NCI-H2107 (cell line): ENCODE results near the gene RBMS3.

Experiments
- DNase-seq: peaks from one replicate; lab custom pipeline; 2025; lab: John Stamatoyannopoulos, UW

Gene RBMS3

DNA sequence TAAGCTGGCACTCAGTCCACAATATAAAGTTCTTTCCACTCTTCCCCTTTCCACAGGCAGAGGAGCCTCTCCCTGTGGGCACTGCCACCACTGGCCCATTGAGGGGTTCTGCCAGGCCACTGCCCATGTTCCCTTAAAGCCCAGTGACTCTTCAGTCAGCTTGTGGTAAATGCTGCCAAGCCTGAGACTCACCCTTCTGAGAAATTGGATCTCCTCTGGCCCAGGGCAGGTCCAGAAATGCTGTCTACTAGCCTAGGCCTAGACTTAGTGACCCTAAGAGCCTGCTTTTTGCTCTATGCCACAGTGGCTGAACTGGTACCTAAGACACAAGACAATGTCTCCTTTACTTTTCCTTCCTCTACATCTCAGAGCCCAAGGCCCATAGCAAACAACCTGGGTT is 295.8 kb downstream of the RBMS3 start:
- no peak for DNase-seq

DNA sequence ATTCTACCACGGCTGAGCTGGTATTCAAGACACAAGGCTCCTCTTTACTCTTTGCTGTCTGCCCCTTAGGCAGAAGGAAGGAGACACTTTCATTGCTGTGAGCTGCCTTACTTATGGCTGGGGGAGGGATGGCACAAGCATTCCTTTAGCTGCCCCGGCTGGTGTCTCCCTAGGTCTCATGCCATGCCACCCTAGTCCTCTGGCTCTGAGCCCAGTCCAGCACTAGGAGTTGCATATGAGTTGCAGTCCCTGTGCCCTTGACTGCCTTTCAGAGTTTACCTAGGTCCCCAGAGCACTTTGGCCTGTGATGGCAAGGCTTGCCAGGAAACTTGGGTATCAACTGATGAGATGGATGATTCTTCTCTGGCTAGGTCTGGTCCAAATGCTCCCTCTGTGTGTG is 296.4 kb downstream of the RBMS3 start:
- DNase-seq = no peak

DNA sequence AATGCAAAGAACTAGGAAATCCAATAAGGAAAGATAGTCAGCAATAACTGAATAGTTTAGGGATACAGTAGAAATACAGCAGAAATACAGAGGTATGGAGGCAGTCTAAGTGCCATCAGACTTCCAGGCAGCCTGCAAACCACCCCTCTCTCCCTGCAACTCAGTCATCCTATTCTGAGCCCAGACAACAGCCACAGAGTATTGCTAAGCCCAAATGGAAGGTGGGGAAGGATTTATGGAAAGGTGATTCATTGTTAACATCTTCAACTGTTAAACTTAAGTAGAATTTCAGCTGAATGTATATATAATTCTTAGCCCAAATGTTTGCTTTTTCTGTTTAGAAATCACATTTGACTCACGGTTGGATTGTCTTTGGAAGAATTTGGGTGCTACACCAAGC is 300.4 kb downstream of the RBMS3 start:
- no peak for DNase-seq

DNA sequence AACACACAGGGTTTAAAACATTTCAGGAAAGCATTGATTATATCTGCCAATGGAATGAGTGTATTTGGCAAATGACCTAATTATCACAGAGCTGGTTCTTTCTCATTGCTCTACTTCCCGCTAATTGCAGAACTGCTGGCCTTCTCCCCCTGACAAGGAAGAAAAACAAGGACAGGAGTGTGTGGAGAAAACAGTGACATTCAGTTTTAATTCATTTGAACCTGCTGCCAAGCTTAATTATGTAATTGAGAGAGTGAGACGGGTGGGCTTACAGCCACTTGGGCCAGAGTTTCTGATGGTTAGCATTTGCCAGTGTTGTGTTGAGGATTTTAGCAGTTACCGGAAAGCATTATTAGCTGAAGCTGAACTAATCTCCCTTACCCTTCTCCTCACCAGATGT is 301.4 kb downstream of the RBMS3 start:
- DNase-seq = no peak

DNA sequence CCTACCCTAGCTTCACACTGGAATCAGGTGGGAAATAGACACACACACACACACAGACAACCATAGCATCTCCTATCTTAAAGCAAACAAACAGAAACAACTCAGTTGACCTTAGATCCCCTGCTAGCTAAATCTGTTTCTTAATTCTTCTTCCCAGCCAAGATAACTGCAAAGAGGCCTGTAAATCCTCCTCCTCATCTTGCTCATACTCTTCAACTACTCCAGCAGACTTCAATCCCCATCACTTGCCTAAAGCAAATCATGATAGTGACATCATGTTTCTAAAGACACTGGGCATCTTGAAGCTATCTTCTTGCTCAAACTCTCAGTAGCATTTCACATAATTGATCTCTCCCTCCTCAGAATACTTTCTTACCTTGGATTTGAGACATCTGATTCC is 303.0 kb downstream of the RBMS3 start:
- no peak for DNase-seq

DNA sequence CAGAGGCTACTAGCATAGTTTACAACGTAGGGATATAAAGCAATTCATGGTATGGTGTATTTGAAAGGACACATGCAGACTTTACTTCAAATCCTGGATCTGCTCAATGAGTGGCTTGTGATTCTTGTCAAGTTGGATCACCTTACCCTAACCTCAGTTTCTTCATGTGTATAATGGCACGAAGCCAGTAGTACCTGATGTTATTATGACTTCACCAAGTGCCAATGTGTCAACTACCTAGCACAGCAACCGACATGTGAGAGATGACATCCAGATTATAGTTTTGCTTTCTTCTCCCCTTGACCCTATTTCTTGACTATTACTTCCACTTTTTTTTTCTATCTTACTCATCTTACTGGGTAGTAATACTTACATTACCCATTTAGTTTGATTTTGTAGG is 304.5 kb downstream of the RBMS3 start:
- no peak for DNase-seq

DNA sequence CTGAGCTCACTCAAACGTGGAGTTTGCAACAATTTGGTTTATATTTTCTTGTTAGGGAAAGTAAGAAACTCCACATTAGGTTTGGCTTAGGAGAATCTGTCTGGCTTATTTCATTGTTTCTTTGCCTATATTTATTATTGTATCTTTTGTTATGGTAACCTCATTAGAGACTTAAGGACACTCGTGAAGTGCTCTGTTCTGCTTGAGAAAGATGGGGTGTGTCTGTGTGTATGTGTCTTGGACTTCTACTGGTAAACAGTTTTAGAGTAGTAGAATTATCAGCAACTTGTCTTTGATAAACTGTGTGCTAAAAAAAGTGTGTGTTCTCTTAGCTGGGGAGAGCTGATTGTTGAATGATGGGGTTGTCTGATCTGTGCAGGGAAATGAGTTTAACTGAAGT is 306.5 kb downstream of the RBMS3 start:
- no peak for DNase-seq

DNA sequence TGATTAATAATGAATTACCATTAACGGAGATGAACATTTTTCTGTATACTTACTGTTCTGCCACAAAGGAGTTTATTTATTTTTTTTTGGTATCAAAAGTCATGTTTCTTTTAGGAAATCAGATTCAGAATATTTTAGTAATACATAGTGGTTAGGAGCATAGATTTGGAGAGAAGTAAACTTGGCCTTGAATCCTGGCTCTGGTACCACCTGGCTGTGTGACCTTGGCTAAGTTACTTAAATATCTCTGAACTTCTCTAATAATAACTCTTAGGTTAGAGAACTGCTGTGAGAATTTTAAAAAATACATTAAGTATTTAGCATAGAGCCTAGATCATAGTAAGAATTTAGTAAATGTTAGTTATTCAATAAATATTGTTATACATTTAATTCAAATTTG is 309.1 kb downstream of the RBMS3 start:
- no peak for DNase-seq

DNA sequence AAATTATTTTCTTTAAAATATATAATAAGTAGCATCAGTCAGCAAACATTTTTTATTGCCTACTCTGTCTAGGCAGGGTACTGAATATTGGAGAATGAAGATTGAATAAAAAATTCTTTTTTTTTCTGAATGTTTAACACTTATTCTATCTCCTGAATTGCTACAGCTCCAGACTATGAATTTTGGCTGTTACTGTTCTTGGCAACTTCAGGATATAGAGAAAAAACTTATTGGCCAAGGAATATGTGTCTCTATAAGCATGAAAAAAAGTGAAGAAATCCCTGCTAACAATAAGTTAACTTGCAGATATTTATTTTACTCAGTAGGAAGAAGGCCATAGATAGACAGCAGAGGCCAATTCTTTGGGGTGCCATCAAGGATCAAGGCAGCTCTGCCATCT is 309.6 kb downstream of the RBMS3 start:
- no peak for DNase-seq

DNA sequence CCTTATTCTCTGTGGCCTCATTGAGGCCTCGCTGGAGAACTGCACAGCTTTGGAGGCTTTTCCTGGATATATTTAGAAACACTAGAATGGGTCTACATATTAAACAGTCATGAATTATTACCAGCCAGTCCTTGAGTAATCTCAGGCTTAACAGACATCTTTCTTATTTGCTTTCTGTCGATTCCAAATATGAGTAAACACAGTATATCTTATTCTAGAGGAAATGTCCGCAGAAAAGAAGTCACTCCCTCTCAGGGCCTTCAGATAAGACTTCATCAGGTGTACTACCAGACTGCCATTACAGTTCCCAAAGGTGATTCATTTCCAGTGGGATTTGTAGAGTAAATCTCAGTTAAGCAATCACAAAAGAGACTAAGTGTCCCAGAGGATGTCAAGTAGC is 310.7 kb downstream of the RBMS3 start:
- DNase-seq = no peak

DNA sequence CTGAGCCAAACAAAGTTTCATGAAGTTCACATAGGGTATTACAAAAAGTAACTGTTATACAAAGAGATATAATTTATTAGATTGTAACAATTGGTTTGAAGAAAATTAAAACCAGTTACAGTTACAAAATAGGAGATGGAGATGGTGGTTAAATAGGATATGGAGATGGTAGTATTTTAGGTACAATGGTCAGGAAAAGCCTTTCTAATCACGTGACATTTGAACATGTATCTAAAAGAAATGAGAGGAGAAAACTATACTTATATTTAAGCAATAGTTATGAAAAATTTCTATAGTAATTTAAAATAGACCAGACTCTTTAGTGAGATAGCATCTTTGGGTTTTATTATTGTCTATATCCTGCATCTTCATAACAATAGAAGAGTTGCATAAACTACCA is 312.9 kb downstream of the RBMS3 start:
- no peak for DNase-seq

DNA sequence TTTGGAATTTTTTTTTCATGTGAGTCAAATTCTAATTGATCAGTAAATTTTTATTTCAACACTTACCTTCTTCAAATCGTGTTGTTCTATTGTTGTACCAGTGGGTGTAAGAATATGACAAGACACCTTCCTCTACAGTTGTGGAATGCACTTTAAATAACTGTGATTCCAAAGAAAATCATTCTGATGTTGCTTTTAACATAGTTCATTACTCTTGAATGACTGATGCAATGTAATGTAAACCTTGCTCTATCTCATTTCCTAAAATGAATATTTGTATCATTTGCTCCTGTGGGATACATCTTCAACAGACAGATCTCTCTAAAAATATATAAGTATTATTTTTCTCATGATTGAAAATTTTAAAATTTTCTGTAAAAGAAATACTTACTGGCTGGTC is 313.4 kb downstream of the RBMS3 start:
- DNase-seq = no peak

DNA sequence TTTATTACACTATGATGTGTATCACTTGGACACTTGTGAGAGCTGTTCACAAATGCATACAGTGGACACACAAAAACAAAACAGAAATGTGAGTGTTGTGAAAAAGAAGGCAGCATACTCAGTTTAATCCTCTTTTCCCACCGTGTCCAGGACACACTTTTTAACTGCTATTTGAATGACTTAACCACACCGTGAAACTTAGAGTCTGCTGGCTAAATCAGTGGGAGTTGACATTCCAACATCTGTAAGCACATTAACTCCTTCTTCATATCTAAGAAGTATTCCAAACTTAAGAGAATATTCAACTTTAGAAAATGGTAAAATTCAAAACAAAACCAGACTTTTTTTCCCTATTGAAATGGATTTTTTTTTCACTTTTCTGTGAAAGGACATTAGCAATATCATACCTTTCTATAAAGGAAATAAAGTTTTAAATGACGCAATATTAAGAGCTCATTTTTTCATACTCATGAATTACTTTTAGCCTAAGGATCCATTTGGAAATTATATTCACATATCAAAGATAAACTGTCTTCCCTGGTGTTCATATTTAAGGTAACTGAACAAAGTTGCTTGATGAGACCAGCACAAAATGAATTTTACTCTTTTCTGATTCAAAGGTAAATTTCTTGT is 316.6 kb downstream of the RBMS3 start:
- no peak for DNase-seq

DNA sequence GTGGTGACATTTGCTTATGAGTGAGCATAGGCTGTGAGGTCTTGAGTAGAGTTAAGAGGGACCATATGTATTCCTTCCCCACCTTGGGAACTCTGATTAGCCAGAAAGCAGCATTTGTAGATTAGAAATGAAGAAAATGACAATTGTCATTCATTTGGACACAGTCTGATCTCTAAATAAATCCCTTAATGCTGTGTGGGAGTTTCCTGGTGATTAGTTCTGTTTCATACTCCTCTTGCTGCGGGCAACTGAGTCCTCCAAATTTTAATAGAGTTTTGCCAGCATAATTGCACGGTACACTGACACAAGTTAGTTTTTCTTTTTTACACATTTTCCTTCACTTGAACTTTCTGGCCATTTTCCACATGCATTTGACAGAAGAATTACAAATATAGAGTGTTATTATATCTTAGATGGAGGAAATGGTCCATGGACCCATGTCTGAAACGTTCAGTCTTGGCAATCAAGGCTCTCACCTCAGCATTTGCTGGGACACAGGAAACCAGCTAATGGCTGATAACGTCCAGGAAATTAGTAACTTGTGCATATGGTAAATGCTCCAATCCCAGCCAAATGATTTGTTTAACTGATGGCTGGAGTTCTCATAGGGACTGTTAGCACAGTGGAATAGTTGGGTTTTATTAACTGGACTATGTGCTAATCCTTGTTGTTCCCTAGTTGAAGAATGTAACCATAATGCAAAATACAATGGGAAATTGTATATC is 321.2 kb downstream of the RBMS3 start:
- DNase-seq = no peak

DNA sequence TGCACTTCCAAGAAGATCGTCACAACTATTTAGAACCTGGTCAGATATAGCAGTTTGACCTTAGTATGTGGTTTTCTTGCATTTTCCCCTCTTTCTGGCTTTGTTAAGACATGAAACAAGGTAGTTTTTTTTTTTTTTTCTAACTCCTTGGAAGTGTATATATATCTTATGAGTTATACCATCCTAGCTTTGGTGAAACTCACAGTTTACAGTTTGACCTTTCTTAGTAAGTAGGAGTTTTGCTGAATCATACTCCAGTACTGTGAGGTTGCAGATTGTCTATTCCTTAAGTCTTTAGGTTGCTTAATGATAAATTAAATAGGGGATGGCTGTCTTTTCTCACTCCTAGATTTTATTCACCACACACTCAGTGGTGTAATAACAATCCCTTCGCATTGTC is 325.0 kb downstream of the RBMS3 start:
- DNase-seq = no peak

DNA sequence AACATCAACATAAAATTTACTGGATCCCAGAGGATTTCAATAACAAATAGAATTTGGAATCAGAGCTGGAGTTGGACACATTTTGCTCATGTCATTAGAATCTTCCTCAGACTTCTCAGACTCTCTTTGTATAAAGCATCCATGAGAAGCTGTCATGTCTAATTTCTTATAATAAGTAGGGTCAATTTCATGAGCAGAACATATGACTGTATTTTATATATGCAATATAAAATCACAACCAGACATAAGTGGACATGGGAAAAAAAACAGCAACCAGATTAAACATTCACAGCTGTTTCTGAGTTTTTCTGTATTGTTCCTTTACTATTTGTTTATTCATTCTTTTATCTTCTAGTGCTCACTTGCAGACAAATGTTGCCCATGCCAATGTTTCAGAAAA is 325.5 kb downstream of the RBMS3 start:
- no peak for DNase-seq

DNA sequence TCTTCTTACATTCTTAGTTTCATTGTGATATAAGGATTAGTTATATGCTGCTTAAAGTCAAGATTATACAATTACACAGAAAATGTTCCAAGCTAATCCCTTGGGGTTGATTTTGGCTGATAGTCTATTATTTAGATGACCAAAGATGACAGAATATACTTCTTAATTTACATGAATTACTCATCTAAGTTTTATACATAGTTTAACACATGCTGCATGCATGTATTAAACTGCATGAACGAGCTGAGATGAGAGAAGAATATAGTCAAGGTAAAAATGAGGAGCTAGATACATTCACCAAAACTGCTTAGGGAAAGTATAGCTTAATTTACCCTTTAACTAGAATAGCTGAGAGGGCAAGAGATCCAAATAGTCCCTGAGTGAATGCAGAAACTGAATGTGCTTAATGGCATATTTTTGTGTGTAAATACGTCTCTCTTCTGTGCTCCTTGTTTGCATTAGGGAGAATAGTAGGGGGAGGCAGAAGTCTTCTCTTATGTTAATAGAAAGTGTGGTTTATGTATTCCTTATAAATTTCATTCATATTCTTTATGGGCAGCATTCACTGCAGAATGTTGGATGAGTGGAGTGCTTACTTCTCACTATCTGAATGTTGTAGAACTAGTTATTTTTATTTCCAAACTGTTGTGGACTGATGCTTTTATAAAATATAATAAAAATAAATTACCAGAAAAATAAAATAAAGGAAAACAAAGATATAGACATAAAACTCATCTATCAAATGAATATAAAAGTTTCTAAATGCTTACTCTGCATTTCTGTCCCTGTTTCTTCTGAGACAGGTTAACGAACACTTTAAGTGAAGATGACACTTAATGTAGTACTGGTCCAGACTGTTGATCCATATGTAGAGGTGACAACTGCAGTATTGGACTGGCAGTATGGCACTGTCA is 327.8 kb downstream of the RBMS3 start:
- no peak for DNase-seq

DNA sequence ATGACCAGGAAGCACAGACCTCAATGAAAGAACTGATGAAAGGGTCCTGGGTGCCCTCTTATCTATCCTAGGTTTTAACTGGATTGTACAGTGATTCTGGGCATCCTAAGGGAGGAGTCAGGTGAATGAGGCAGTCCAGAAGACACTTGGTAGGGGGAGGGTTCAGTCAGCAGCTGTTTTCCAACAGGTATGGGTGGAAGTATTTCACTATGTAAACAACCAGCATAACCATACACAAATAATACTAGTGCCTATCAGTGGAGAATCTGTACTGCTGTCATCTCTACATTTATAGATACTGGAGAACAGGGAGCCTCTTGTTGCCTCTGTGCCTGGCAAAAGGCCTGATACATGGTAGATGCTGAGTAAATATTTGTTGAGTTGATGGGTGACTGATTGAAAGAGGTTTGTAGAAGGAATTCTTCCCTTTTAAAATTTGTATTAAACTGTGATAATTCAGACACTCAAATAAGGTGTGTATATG is 328.5 kb downstream of the RBMS3 start:
- no peak for DNase-seq

DNA sequence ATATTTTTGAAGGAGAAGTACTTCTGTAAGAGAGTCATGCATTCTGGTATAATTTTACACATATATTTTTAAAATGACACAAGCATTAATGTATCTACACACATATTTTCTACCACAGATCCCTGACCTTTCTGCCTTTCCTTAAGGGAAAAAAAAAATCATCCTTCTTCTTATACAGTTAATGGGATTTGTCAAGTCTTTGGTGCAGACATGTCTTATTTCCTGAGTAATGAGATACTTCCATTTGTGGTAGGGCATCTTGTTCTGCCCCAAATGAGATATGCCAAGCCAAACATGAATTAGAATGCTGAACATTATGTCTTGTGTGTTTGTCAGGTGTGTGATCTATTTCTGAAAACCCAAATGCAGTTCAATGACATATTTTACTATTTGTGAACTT is 329.9 kb downstream of the RBMS3 start:
- DNase-seq = no peak

DNA sequence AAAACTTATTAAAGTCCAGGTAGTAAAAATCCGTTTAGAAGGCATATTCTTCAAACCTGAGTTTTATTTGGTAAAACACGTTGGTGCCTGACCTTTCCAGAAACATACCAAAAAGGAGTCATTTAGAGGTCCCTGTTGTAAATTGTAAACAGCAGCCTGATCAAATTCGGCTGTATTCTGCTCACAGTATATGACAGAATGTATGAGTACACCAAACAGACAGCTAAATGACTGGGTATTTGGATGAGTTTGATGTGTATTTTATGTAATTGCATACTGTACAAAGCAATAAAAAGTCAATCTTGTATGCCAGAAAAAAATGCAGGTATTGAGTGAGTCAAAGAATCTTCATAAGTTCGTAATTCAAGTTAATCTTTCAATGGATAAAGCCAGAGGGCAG is 330.4 kb downstream of the RBMS3 start:
- DNase-seq = no peak

DNA sequence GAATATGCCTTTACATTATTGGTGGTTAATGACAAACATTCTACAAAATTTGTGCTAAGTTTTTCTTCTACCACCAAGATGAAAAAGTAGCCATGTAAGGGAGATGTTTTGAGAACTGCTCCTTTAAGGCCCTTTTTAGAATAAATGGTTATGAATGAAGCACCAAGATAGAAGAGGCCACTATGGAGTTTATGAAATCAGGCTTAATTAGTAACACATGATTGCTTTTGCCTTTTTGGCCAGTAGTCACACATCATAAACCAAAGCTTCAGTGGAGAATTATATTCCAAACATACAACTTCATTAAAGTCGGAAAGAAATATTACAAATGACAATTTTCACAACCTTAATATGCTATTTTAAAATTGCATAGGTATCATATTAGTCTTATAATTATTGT is 331.7 kb downstream of the RBMS3 start:
- no peak for DNase-seq

DNA sequence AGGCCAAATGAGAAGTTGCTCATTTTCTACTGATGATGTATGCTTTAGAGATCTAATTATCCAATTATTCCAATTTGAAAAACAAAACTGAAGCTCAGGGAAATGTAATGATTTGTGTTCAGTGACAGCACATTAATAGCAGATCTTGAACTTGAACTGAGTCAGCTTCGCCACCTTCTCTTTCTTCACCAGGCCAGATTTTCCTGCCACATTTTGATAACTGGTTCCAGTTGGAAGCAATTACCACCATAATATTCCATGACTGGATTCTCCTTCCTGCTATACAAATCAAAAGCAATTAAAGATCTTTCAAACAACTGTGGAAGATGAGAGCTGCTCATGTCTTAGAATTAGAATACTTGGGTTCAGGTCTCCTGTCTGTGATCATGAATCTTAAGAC is 334.1 kb downstream of the RBMS3 start:
- DNase-seq = no peak
